Measurements from ENCODE around the gene KIF6. TPM values are rescaled to one million over a fixed set of nuclear protein-coding genes. Genes with fewer than 3 reads are reported as not detected.
A peak's percentile ranks its signal among the peaks of the same experiment; 100 is the strongest.

Gene KIF6
- total RNA-seq, 1 donor from 2014 or later, result 2.7 TPM

DNA sequence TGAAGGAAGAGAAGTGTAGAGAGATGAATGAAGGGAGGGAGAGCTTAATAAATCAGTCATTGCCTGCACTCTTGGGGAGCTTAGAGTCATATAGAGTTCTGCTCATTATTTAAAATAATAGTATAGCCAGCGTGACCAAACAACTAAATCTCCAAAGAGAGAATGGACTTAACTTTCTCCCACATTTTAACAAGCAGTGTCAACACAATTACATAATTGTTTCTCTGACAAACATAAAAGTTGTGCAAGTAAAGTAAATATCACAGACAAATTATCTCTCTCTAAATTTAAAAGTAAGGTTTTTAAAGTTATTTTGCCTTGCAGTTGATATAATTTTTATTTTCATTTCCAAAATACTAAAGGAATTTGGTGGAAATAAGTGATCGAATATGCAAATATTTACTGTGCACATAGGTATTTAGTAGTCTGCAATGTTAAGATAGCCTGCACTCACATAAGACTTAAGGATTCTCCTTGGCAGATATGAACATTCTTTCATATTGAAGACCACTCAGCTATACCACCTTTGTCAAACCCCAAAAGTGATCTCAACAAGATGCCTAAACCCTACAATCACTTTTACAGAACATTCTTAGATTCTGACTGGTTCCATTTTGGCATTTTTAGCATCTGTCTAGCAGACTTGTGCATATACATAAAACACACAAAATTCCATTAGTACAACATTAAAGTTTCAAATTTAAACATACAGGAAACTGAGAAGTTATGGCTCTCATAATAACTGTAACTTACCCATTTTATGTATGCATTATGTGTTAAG is 67.7 kb downstream of the KIF6 start:
- Mint-ChIP-seq H3K4me3 (no peak overlapping the region), H3K27me3 (ENCODE audit: insufficient read depth, low read depth) (peaks cover 2% of the 10 kb centered on the region), H3K36me3 (no peaks in the 10 kb centered on the region), H3K9me3 (no peaks in the 10 kb centered on the region), H3K4me1 (peaks cover 15% of the 10 kb centered on the region), H3K27ac (no peak overlapping the region)
- no peak for DNase-seq (ENCODE audit: low spot score)
- no peak for TF ChIP-seq EZH2phosphoT487 (IDR thresholded peaks at IDR 0.05)
- TF ChIP-seq CTCF (IDR thresholded peaks at IDR 0.05), result no peak
- TF ChIP-seq EZH2 (IDR thresholded peaks at IDR 0.05), result no peak
- Histone ChIP-seq H3K4me1 (peaks cover 19% of the 10 kb centered on the region), H3K79me2 (ENCODE audit: low read depth) (no peaks in the 10 kb centered on the region), H3K4me2 (no peak overlapping the region), H3K27me3 (no peaks in the 10 kb centered on the region), H3K9ac (no peak overlapping the region), H2AFZ (replicated peaks) (no peak overlapping the region), H3K27ac (no peak overlapping the region), H3K4me3 (no peak overlapping the region), H3F3A (ENCODE audit: low read depth) (peaks cover 16% of the 10 kb centered on the region), H4K20me1 (ENCODE audit: low read depth) (no peaks in the 10 kb centered on the region), H3K36me3 (no peaks in the 10 kb centered on the region), H3K9me3 (ENCODE audit: low read depth) (no peaks in the 10 kb centered on the region)

GRCh38 chr6:39654121-39654520 is 71.1 kb downstream of the KIF6 start:
- Mint-ChIP-seq H3K27ac (no peak overlapping the region), H3K9me3 (no peaks in the 10 kb centered on the region), H3K36me3 (no peaks in the 10 kb centered on the region), H3K4me1 (peaks cover 22% of the 10 kb centered on the region), H3K27me3 (ENCODE audit: insufficient read depth, low read depth) (peaks cover 2% of the 10 kb centered on the region), H3K4me3 (no peak overlapping the region)
- Histone ChIP-seq H3K9me3 (ENCODE audit: low read depth) (no peaks in the 10 kb centered on the region), H3K79me2 (ENCODE audit: low read depth) (no peaks in the 10 kb centered on the region), H3K27ac (no peak overlapping the region), H3K4me1 (peaks cover 42% of the 10 kb centered on the region), H3K4me2 (peak overlapping the region; percentile 45), H4K20me1 (ENCODE audit: low read depth) (no peaks in the 10 kb centered on the region), H3K27me3 (no peaks in the 10 kb centered on the region), H2AFZ (replicated peaks) (peak overlapping the region; percentile 13), H3K4me3 (no peak overlapping the region), H3K36me3 (no peaks in the 10 kb centered on the region), H3F3A (ENCODE audit: low read depth) (peaks cover 18% of the 10 kb centered on the region), H3K9ac (no peak overlapping the region)
- TF ChIP-seq EZH2 (IDR thresholded peaks at IDR 0.05), result no peak
- TF ChIP-seq CTCF (IDR thresholded peaks at IDR 0.05), result no peak
- TF ChIP-seq EZH2phosphoT487 (IDR thresholded peaks at IDR 0.05), result no peak
- no peak for DNase-seq (ENCODE audit: low spot score)

GRCh38 chr6:39653612-39654011 is 71.6 kb downstream of the KIF6 start:
- Mint-ChIP-seq H3K27ac (no peak overlapping the region), H3K4me1 (peaks cover 22% of the 10 kb centered on the region)

More at GRCh38 chr6:39653612-39654011, 71.6 kb downstream of the KIF6 start:
- H3K79me2 ChIP-seq (ENCODE audit: low read depth), result no peaks in the 10 kb centered on the region
- peaks cover 18% of the 10 kb centered on the region for H3F3A ChIP-seq (ENCODE audit: low read depth)
- peak; percentile 58 for DNase-seq (ENCODE audit: low spot score)
- H4K20me1 ChIP-seq (ENCODE audit: low read depth), result no peaks in the 10 kb centered on the region
- H2AFZ ChIP-seq (replicated peaks), result peak overlapping the region; percentile 13
- peak overlapping the region; percentile 45 for H3K4me2 ChIP-seq
- H3K4me3 ChIP-seq, result peak overlapping the region; percentile 3
- no peaks in the 10 kb centered on the region for H3K9me3 Mint-ChIP-seq
- H3K36me3 ChIP-seq, result no peaks in the 10 kb centered on the region
- peaks cover 42% of the 10 kb centered on the region for H3K4me1 ChIP-seq
- peak overlapping the region; percentile 73 for H3K27ac ChIP-seq
- TF ChIP-seq EZH2 (IDR thresholded peaks at IDR 0.05), result no peak
- no peak for TF ChIP-seq CTCF (IDR thresholded peaks at IDR 0.05)
- TF ChIP-seq EZH2phosphoT487 (IDR thresholded peaks at IDR 0.05), result no peak
- H3K9me3 ChIP-seq (ENCODE audit: low read depth), result no peaks in the 10 kb centered on the region
- H3K27me3 Mint-ChIP-seq (ENCODE audit: insufficient read depth, low read depth), result peaks cover 2% of the 10 kb centered on the region
- no peak overlapping the region for H3K4me3 Mint-ChIP-seq
- H3K36me3 Mint-ChIP-seq, result no peaks in the 10 kb centered on the region
- no peaks in the 10 kb centered on the region for H3K27me3 ChIP-seq
- no peak overlapping the region for H3K9ac ChIP-seq

Data from neural progenitor cell (in vitro differentiated cells).